Mammary epithelial cell (primary cell): ENCODE measurements around the gene SNX24.

ENCODE experiments used
- EZH2 ChIP-seq: IDR thresholded peaks from 2 replicates; pipeline ENCODE4 v1.6.1; 2012; ENCODE audit warnings: low read length, inconsistent platforms, borderline replicate concordance
- TF ChIP-seq, protein P1 (sequence below), 2 donors: IDR thresholded peaks in 1 of 2; conservative IDR thresholded peaks in 1 of 2; 2 replicates each; pipeline ENCODE4 v1.5.1; 2011 to 2012; ENCODE audit warnings: inconsistent platforms in 2 of 2, low read length in 2 of 2, mild to moderate bottlenecking in 2 of 2, control low read depth in 1 of 2, low read depth in 1 of 2; ENCODE audit not compliant: insufficient read depth in 1 of 2; ENCODE audit errors: extremely low read depth in 1 of 2

GRCh38 chr5:122967085-122967484 lies 121.7 kb downstream of the SNX24 start:
- no peak for TF ChIP-seq EZH2
- TF ChIP-seq, protein P1, sequence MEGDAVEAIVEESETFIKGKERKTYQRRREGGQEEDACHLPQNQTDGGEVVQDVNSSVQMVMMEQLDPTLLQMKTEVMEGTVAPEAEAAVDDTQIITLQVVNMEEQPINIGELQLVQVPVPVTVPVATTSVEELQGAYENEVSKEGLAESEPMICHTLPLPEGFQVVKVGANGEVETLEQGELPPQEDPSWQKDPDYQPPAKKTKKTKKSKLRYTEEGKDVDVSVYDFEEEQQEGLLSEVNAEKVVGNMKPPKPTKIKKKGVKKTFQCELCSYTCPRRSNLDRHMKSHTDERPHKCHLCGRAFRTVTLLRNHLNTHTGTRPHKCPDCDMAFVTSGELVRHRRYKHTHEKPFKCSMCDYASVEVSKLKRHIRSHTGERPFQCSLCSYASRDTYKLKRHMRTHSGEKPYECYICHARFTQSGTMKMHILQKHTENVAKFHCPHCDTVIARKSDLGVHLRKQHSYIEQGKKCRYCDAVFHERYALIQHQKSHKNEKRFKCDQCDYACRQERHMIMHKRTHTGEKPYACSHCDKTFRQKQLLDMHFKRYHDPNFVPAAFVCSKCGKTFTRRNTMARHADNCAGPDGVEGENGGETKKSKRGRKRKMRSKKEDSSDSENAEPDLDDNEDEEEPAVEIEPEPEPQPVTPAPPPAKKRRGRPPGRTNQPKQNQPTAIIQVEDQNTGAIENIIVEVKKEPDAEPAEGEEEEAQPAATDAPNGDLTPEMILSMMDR (conservative IDR thresholded peaks at IDR 0.05 in 1 of 2, IDR thresholded peaks at IDR 0.05 in 1 of 2; ENCODE audit: extremely low read depth in 1 of 2, insufficient read depth in 1 of 2, low read depth in 1 of 2, low read length in 2 of 2) = no peak
